GM18909 (cell line): ENCODE measurements around the gene LYPLAL1.
"Not testable (repeated sequence)": the region's sequence is repeated elsewhere in the genome, so short reads cannot be mapped to it uniquely, and the experiment has no call there.

ENCODE experiments used
- ATAC-seq: cut with Tn5 transposase; IDR thresholded peaks from one replicate; pipeline ENCODE4 v1.9.1; 2021; ENCODE audit warnings: mild to moderate bottlenecking; ENCODE audit not compliant: unreplicated experiment, poor library complexity

Gene LYPLAL1

DNA sequence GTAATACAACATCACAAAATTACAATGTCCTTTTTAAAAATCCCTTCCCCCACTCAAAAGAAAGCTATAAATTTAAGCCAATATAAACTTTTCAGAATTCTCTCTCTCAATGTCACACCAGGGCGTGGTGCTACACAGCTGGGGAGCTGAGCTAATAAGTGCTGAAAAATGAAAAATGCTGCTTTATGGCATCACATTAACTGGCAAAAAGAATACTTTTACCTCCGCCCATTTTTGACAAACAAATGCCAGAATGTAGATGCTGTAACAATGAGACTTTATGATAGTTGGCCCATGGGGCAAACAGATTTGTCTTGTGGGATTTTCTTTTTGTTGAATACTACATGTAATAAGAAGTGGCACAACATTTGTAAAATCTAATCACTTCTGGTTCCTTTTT, 12.7 kb upstream of the LYPLAL1 start:
- ATAC-seq = no peak

DNA sequence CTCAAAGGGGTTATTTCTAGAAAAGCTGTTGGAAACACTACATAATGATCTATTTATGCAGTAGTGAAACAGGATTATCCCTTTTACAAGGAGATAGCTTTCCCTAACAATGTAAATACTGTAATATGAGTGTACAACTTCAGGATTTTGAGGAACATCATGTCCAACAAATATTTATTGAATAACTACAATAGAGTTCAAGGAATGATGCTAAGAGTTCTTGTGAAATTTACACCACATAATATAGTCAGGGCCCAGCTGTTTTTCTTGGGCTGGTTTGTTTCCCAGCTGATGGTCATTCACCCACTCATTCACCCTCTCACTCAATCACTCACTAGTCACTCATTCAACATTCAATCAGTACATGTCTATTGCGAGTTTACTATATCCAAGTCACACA, 12.3 kb upstream of the LYPLAL1 start:
- no peak for ATAC-seq

DNA sequence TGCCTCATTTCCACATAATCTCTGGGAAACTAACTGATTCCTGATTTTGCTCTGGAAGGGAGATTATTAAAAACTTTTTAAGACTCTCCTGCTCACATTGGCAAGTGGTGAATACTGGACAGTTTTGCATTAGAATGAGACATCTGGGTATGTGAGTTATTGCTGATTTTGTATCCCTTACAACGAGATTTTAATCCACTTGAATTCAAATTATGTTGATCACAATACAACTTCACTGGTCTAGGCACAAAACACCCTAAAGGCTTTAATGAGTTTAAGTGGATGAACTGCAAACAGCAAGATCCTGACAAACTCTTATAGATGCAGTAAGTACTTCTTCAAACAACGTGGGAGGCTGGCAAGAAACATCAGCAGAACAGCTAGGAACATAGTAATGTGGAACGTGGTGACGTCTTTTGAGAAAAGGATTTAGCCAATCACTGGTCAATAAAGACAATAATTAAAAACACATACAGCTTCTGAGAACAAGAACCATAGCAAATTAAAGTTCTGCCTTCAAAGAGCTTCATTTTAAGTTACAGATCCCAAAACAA, 10.2 kb upstream of the LYPLAL1 start:
- ATAC-seq = no peak

DNA sequence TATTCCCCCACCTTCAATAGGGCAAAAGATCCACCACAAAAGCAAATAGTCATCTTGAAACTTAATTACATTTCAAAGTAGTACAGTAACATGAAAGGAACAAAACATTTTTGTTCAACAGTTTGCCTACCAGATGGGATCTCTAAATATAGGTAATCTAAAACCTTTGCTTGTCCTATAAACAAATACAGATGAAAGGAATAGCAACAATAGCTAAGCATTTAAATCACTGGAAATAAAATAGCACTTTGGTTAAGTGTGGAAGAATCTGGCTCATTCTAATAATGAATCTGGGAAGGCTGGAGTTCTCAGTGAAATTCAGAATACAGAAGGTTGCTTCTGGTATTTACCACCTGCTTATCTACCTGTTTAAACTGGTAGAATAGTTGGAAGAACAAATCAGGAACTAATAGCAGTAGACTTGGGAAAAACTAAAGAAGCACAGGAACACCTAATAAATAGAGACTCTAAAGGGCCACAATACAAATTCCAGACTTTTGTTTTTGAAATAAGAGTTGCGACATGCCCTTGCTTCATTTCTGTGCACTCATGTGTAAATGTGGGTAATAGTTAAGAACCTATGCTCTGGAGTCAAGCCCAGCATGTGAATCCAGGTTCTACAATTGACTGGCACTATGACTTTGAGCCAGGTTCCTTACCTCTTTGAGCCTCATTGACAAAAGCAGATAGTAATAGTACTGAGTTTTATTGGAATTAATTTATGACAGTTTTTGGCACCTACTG, 2.3 kb upstream of the LYPLAL1 start:
- ATAC-seq = no peak

DNA sequence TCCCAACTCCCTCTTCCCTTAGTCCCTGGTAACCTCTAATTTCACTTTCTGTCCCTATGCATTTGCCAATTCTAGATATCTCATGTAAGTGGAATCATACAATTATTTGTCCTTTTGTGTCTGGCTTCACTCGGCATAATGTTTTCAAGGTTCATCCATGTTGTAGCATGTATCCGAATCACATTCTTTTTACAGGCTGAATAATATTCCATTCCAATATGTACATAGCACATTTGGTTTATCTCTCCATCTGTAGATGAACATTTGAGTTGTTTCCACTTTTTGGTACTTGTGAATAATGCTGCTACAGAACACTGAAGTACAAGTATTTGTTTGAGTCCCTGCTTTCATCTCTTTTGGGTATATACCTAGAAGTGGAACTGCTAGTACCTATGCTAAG, 857 bp upstream of the LYPLAL1 start:
- no peak for ATAC-seq

DNA sequence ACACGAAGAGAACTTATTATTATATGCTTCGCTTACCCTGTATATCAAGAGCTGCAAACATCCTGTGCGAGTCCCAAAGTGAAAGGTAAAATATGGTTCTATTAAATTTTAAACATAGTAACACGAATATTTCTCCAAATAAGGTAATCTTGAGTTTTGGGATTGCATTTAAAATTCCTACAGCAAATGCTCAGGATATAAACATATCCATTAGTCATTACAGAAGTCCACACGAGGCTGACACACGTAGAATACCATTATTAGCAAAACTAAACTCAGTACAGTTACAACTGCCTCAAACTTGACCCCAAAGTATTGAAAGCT, 282 bp upstream of the LYPLAL1 start:
- peak; percentile 2 for ATAC-seq

DNA sequence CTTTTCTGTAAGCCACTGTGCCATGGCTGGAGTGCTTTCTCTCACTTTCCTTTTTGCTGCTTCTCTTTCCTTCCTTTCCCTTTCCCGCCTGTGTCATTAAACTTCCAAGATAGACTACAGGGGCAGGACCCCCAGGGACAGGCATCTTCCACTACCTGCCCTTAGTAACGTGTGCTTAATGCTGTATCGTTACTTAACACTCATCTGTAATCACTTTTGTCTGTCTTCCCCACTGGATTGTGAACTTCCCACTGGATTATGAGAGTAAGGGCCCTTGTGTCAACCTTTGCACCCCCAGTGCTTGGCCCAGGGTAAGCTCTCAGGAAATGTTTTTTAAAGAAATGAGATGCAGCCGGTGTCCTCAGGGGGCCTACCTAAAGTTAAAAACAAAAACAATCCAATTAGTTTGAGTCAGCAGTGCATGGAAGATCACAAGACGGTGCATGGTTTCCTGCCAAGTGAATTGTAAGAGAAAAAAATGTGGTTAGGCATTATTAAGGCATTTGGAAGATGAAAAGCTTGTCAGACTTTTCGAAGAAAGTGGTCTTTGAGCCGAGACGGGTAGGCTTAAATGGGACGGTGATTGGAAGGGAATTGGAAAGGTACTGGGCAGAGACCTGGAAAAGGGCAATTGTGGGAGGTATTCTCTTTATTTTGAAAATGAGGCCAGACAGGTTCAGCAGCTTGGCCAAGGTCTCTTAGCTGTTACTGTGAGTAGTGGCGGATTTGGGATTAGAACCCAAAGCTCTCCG, 958 bp downstream of the LYPLAL1 start:
- peak; percentile 30 for ATAC-seq

DNA sequence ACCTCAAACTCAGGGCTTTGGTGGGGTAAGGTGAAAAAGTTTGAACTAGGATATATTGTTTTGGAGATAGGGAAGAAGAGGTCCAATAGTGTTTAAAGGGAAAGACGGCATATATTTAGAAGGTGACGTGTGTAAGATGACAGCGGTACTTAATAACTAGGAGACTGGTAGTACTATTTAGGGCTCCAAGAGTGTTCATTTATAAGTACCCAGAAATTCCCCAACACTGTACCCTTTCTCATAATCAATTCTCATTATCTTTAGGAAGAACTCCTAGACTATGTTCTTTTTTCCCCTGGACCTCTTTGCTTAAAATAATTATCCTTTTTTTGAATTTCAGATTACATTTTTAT, 1.5 kb downstream of the LYPLAL1 start:
- ATAC-seq = no peak

DNA sequence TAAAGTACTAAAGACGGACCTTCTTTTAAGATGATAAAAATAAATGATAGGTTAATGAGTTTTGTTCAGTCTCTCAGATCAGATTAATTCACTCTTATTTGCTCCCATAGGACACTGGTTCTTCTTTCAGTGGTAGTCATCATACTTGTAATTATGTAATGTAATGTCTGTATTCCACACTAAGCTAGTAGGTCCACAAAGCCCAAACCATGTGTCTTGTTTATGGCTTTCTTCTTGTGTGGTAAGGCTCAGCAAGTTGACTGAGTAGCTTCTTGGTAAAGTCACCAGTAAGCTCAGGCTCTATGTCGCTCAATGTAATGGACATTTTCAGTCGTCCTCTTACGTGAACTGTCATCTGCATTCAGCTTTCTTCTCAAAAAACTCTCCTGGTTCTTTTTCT, 2.5 kb downstream of the LYPLAL1 start:
- ATAC-seq = no peak

DNA sequence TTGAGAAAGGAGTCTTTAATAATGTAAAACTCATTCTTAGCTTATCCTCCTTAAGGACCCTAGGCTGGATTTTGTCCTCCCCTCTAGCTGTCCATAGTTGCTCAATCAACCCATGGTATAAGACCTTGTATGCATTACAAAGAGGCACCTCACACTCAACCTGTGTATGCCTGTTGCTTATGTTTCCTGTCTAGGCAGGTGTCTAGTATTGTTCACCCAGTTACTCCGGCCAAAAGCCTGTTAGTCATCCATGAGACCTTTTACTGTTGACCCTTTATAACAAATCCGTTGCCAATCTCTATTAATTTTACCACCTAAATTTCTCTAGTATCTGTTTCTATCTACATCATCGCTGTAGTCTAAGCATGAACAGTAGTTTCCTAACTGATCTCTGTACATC, 3.7 kb downstream of the LYPLAL1 start:
- peak; percentile 45 for ATAC-seq

DNA sequence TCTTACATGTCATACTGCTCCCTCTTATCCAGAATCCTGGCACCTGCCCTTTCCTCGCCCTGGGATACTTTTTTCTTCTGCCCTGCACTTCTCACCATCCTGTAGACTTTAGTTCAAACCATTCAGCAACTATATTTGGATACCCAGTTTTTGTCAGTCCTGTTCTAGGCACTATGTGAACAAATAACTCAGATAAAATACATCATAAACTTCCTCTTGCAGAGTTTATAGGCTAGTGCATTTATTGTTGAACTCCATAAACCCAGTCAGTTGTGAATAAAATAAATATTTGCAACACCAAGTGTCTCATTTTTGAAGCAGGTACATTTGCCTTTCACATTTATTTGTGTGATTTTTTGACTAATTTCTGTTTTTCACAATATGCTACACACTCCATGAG, 4.3 kb downstream of the LYPLAL1 start:
- no peak for ATAC-seq

DNA sequence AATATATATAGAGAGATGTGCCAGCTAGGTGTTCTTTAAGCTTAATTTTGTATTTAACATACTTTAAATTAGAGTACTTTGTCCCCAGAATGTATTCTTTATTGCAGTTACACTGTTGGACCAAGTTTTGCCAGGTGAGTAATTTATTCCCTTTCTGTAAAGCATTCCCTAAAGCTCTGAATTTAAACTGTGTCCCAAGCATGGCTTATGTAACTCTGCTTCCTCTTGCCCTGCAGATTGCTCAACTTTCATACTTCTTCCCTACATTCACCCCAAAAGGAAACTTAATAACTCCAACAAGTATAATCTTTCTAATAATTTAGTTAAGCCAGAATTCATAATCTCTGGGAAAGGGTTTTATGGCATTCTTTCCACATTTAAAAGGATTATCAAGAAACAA, 5.6 kb downstream of the LYPLAL1 start:
- no peak for ATAC-seq

DNA sequence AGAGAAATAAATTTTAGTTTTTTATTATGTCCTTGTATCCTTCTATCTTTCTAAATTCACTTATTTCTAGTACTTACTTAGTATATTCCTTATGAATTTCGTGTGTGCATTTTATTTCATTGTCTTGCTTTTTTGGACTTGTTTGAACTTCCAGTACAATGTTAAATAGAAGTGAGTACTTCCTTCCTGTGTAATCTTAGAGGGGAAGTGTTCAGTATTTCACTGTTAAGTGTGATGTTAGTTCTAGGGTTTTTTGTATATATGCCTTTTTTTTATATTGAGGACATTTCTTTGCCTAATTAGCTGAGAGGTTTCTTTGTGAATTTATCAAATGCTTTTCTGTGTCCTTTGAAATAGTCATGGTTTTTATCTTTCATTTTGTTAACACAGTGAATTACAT, 10.7 kb downstream of the LYPLAL1 start:
- ATAC-seq = no peak

DNA sequence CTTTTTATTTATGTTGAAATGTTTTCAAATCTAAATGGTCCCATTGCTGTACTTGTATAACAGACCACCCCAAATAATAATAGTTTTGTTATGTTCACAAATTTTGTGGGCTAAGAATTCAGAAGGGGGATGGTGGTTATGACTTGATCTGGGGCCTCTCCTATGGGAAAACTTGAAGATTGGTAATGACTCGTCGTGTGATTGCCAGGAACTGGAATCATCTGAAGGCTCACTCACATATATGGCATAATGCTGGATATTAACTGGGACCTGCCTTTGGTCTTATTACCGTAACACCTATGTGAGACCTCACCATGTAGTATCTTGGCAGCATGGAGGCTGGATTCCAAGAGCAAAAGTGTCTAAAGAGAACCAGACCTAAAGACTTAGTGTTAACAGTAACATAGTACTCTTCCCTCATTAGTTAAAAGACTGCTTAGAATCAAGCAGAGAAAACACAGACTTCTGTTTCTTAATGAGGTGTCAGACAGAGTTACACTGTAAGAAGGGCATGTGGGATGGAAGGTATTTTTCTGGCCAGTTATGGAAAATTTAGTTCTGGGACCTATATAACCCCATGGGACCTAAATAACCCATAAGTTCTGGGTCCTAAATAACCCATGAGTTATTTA, 11.9 kb downstream of the LYPLAL1 start:
- no peak for ATAC-seq

DNA sequence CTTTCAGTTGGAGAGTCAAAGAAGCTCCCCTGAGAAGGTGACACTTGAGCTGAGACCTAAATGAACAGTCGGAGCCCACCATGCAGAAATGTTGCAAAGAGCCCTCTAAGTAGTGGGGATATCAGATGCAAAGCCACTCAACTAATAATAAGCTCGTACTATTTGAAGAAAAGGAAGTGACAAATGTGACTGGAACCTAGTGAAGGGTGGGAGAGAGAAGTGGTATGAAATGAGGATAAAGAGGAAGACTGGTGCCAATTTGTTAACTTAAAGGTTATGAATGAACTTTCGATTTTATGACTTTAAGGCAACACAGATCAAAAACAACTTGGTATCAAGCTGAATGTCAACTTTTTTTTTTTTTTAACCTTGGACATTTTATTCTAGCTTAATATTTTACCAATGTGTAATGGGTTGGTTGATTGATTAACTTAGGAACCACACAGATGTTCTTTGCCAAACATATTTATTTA, 14.7 kb downstream of the LYPLAL1 start:
- ATAC-seq = peak; percentile 52

DNA sequence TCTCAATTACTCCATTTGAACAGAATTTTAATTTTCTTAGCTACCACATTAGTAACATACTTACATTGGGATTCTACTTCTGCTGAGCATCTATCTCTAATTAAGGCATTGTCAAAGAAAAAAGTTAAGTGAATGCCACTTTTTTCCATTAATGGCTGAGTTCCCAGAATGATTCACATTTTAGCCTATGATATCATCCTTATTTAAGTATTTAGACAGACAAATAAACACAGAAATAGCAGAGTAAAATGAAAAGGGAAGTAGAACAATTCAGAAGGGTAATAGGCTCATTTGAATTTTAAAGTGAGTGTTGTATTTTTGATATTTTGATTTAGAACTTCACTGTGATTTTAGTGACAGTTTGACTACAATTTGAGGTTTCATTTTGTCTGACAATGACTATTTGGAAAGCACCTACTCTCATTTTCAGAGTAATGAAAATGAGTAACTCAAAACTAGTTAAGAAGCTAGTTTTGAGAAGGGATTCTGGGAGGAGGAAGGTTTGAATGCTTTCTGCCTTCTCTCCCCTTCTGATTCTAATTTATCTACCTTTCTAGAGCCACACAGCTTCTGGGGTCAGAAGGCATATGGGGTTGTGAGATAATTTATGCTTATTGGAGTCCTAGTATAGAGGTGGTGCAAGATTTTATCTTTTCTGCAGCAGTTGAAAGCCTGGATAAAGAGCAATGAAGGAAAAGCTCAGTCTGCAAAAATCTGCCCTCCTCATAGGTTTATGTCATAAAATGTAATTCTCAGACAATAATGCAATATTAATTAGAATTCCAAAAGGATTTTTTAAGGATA, 15.5 kb downstream of the LYPLAL1 start:
- peak; percentile 75 for ATAC-seq

DNA sequence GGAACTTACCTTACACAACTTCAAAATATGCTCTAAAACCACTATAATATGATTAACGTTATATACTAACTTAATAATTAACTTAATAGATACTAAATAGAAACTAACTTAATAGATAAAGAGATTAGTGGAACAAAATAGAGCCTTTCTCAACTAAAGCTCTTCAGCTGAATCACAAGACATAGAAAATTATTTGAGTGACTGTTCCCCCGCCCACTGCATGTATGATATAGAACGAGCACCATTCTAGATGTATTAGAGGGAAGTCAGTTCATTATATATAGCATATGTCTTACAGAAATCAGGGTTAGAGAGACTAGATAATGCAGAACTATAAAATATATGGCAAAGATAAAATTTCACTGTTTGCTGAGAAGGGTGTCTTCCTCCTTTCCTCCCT, 16.3 kb downstream of the LYPLAL1 start:
- peak; percentile 20 for ATAC-seq

DNA sequence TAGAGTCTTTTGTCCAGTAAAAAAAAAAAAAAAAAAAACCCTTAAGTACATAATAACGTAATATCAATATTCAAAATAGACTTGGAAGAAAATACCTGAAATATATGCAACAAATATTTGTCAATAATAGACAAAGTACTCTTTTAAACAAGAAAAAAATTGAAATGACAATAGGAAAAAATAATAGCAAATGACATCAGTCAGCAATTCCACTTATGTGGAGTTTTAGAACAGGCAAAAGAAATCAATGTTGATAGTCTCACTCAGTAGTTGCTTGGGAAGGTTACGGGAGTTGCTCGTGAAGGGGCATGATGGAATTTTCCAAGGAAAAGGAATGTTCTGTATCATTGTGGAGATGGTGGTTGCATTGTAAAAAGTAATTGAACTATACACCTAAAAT, 16.9 kb downstream of the LYPLAL1 start:
- no peak for ATAC-seq

DNA sequence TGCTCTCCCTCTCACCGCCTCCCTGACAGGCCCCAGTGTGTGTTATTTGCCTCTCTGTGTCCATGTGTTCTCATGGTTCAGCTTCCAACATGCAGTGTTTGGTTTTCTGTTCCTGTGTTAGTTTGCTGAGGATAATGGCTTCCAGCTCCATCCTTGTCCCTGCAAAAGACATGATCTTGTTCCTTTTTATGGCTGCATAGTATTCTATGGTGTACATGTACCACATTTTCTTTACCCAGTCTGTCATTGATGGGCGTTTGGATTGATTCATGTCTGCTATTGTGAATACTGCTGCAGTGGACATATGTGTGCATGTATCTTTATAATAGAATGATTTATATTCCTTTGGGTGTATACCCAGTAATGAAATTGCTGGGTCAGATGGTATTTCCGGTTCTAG, 22.2 kb downstream of the LYPLAL1 start:
- not testable (repeated sequence) for ATAC-seq

DNA sequence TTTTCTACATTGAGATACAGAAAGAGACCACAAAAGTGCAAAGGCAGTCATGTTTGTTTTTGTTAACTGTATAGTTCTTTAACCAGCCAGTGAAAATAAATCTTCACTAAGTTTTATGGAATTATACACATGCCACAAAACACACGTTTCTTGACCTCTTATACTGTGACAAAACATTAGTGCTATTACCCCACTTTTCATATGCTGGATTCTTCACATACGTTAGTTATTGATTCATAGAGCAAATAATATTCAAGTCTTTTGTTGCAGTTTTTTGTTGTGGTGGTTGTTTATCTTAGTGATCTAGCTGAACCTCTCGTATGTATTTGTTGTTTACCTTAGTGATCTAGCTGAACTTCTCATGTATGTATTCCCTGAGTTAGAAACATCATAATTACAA, 28.0 kb downstream of the LYPLAL1 start:
- no peak for ATAC-seq

DNA sequence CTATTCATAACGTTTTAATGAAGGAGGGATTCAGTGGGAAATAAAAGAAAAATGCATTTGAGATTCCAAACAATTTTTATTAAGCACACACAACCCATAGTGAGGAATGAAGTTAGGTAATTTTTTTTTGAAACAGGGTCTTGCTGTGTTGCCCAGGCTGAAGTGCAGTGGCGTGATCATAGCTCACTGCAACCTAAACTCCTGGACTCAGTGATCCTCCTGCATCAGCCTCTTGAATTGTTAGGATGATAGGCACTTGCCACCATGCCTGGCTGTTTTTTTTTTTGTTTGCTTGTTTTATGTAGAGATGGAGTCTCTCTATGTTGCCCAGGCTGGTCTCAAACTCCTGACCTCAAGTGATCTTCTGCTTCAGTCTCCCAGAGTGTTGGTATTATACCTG, 28.9 kb downstream of the LYPLAL1 start:
- ATAC-seq = no peak
